Measurements from ENCODE around the gene ERC2.

DNA sequence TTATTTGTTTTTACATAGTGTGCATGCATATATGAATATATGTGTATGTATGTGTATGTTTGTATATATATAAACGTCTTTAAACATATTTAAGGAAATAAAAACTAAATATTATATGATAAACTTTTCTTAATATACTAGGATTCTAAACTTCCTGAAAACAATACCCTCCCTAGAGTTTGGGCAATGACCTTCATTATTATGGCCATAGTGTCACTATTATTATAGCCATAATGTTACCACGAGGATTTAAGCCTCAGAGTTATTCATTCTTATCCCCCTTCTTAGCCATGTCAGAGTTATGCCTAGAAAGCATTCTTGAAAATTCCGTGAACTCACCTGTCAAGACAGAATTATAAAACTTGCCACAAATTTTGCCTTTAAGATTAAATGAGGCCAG lies 335.5 kb downstream of the ERC2 start:
- TF ChIP-seq, protein P1, sequence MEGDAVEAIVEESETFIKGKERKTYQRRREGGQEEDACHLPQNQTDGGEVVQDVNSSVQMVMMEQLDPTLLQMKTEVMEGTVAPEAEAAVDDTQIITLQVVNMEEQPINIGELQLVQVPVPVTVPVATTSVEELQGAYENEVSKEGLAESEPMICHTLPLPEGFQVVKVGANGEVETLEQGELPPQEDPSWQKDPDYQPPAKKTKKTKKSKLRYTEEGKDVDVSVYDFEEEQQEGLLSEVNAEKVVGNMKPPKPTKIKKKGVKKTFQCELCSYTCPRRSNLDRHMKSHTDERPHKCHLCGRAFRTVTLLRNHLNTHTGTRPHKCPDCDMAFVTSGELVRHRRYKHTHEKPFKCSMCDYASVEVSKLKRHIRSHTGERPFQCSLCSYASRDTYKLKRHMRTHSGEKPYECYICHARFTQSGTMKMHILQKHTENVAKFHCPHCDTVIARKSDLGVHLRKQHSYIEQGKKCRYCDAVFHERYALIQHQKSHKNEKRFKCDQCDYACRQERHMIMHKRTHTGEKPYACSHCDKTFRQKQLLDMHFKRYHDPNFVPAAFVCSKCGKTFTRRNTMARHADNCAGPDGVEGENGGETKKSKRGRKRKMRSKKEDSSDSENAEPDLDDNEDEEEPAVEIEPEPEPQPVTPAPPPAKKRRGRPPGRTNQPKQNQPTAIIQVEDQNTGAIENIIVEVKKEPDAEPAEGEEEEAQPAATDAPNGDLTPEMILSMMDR (IDR thresholded peaks at IDR 0.05; ENCODE audit: insufficient read depth, low read depth, low read length), result no peak
- TF ChIP-seq EZH2 (IDR thresholded peaks at IDR 0.05; ENCODE audit: insufficient read depth, low read length), result no peak

Measured in astrocyte (in vitro differentiated cells and primary cell).